ENCODE data around the gene MRPL17.

The MRPL17 gene

DNA sequence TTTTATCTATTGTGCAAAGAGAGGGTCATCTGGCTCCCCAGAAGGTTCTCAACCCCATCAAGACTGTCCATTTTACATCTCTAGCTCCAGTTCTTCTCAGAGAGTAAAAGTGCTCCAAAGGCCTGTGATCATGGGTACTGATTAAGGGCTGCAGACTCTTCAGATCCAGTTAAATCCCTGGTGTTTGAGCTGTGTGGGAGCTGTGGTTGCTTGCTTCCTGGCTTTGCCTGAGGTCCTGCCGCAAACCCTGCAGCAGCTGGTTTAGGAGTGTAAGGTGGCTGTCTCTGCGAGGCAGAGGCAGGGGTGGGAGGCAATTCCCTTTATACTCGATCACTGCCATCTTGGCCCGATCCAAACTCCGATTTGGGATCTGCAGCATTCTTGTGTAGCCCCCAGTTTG, 1.2 kb downstream of the MRPL17 start:
- no peak for DNase-seq

DNA sequence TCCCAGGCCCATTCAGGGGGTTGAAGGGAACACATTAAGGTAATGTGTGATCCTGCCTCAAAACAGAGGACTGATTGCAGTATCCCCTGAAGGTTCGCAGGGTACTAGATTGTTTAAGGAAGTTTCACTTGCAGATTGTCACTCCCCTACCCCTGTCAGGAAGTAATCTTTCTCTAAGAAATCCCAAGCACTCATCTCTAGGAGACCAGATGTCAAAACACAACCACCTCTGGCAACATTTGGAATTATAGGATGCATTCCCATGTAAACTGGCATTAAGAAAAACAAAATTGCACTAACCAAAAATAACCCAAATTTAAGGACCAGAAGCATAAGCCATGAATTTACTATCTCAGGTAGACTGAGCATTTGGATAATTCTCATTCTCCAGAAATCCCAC, 1.6 kb downstream of the MRPL17 start:
- DNase-seq: no peak

DNA sequence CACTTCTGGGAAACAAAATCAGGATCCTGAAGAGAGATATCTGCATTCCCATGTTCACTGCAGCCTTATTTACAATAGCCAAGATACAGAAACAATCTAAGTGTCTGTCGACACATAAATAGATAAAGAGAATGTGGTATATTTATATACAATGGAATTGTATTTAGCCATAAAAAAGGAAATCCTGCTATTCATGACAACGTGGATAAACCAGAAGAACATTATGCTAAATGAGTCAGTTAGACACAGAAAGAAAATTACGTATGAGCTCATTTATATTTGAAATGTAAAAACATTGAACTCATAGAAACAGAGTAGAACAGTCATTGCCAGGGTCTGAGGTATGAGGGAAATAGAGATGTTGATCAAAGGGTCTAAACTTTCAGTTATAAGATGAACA, 6.1 kb downstream of the MRPL17 start:
- no peak for DNase-seq

DNA sequence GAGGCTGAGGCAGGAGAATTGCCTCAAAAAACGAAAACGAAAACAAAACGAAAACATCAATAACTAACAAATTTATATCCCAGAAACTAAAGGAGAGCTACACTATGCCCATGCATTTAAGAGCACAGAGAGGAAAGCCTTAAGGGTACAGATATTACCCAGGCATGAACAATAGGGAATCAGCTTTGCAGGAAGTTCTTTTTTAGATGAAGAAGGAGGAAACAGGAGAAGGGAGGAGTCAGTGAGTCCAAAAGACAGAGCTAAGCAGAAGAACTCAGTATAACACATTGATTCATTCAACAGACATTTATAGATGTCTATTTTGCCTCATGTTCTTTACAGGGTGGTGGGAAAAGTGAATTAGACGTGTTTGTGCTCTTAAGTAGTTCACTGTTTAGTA, 8.3 kb downstream of the MRPL17 start:
- DNase-seq: no peak

DNA sequence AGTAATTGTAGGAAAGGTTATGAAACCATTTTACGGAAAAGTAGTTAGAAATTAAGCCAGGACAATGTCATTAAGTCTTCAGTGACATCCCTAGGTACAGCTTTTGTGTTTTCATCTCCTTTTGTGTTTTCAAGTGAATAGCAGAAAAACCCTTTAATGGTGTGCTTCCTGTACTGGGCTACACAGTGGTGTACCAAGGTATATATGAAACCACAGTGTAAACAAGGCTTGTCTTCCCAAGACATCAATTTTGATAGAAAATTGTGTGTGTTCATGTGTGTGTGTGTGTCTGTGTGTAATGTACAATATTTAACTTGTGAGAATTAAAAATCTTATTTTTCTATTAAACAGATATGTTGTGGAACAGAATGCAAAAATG, 8.9 kb downstream of the MRPL17 start:
- DNase-seq: no peak

DNA sequence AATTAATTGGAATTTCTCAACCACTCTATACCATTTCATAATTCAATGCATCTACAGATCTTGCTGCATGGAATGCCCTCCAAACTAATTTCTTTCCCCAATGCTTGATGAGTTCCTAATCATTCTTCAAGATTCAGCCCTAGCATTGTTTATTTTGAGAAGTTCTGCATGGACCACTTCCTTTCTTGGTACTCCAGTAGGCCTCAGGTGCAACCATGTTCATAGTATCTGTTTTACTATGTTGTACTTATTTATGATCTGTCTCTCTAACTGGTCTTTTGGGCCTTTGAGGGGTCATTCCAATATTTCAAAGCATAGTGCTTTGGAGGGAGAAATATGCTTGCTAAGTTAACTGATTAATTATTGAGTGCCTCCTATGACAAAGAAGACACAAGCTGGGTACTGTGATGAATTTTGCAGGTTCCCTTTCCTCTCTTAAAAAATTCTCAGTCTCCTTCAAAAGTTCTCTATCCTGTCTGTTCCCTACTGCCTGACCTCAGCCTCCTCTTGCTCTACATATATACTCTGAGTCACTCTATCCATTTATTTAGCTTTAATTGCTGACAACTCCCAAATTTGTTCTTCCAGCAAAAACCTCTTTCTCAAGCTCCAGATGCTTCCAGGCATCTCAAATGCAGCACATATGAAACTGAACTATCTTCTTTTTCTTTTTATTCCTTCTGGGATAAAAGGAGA, 9.5 kb downstream of the MRPL17 start:
- no peak for DNase-seq

DNA sequence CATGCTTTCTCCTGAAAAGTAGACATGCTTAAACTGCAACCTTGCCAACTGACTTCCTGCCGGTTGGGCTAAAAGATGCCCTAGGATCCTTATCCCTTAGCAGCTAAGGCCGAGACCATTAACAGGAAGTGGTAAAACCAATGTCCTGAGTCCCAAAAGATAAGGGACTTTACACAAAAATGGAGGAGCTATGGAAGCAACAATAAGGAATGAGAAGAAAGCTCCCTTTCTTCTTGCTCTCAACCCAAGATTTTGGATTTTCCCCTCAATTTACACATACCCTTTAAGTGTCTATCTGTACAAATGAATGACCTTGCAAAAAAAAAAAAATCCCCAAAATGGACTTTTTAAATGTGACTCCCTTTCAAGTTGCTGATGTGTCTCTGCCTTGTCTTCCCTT, 11.1 kb downstream of the MRPL17 start:
- no peak for DNase-seq

DNA sequence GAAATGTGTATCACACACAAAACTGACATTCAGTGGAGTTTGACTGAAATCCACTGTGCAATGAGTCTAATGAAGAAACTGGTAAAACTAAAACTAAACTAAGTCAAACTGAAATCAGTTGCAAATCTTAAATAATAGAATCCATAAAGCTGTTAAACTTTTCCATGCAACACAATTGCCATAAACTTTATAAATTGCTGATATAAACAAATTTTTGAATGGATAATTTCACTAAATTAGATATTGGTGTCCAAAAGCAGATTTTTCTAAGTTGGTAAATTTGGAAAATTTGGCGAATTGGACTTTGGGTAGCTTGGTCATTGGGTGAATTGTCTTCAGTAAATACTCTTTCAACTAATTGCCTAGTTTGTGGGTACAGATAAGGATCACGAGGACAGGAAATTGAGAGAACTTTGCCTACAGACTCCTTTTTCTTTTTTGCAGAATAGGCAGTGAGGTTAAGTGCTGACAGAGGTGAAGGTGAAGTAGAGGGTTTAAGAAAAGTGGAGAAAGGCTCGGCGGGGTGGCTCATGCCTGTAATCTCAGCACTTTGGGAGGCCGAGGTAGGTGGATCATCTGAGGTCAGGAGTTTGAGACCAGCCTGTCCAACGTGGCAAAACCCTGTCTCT, 12.8 kb downstream of the MRPL17 start:
- DNase-seq: no peak

DNA sequence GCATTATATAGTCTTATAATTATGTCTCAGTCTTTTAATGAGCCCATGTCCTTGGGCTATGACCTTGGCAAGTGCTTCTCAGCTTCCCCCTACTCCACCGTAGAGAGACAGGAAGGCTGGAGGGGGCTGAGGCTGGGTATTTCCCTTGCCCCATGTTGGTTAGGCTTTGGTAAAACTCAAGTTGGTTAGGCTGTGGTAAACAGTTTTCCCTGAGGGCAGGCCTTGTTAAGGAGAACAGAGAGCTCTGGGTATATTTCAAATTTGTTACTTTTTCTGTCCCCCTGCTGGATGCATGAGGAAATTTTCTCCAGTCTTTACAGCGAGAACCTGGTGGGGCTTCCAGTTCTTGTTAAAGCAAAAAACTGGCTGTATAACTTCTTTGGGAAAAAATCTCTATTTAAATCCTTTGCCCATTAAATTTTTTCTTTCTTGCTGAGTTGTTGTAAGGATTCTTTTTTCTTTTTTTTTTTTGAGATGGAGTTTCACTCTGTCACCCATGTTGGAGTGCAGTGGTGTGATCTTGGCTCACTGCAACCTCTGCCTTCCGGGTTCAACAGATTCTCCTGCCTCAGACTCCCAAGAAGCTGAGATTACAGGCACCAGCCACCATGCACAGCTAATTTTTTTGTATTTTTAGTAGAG, 15.3 kb downstream of the MRPL17 start:
- DNase-seq: no peak

DNA sequence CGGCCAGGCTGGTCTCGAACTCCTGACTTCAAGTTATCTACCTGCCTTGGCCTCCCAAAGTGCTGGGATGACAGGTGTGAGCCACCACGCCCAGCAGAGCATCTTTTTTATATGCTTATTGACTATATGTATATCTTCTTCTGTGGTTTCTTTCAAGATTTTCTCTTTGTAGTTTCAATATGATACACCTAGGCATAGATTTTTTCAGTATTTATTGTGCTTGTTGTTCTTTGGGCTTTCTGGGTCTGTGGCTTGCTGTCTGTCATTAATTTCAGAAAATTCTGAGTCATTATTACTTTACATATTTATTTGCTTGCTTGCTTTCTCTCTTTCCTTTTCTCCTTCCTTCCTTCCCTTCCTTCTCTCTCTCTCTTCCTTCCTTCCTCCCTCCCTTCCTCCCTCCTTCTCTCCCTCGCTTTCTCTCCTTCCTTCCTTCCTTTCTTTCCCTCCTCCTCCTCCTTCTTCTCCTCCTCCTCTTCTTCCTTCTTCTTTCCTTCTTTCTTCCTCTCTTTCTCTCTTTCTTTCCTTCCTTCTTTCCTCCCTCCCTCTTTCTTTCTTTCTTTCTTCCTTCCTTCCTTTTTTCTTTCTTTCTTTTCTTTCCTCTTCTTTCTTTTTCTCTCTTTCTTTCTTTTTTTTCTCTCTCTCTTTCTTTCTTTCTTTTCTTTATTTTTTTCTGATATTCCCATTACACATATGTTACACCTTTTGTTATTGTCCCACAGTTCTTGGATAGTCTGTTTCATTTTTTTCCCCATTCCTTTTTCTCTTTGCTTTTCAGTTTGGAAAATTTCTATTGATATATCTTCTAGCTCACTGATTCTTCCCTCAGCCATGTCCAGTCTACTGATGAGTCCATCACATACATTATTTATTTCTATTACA, 16.6 kb downstream of the MRPL17 start:
- DNase-seq: no peak

DNA sequence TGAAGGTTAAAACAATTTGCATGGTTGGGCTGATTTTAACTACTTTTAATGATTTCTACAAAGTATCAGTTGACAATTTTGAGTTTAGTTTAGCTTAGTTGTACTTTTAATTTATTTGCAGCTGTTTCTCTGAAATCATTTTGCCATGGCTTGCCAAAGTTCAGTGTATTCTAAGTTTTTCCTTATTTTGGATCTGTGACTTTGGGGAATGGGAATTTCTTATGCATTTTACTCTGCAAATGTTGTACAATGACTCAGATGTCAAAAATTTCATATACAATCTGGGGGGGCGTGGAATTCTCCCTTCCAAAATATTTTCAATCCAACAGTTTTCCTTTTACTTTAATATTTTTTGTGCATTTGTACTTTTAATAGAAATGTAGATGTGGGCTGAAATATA, 18.6 kb downstream of the MRPL17 start:
- DNase-seq: no peak

DNA sequence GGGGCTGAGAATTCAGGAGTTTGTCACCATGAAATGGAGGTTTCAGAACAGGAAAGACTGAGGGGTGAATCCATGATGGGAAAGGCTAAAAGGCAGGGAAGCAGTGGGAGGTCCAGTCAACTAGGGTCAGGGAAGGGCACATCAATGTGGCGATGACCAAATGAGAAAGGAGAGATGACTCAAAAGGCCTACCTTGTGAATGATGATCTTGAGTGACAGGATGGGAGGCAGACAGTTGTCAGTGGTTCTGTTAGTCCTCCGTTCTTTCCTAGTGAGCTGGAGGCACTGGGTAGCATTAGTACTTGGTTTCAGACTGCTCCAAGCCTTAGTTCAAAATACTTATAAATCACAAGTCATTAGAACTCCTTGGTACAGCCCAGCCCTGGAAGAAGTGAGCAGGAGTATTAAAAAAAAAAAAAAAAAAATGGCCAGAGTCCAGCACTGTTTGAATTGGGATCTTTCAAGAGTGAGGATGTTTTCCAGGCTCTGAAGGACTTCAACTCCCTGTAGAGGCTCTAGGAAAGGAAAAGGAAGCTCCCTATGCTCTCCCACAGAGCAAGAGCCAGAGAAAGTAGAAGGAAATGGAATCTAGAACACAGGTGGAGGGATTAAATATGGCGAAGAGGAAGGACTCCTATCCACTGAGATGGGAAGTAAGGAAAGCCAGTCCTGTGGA, 19.2 kb downstream of the MRPL17 start:
- no peak for DNase-seq

DNA sequence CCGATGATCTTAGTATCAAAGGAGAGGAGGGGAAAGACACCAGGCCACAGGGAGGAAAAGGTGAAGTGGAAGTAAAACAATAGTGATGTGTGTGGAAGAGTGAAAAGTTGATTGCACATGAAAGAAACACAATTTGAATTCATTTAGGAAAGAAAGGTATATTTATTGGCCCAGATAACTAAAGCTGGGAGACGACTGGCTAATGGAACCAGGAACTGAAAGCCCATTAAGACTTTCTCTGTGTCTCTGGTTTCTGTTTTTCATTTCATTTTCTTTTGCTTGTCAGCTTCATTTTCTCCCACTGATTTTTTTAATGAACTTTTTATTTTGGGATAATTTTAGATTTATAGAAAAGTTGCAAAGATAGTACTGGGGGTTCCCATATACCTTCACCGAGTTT, 22.4 kb downstream of the MRPL17 start:
- no peak for DNase-seq

DNA sequence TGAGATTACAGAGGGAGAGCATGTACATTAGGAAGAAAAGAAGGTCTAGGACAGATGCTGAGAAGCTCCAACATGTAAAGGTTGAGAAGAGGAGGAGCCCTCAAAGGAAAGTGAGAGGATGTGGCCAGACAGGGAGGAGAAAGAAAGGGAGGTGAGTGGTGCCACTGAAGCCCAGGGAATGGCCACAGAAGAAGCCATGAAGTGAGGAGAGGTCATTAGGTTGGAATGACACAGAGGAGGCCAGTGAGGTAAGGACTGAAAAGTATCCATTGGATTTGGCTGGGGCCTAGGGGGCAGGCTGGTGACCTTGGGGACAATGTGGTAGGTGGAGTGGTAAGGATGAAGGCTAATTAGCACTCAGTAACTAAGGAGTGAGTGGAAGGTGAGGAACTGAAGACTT, 24.5 kb downstream of the MRPL17 start:
- DNase-seq: no peak

DNA sequence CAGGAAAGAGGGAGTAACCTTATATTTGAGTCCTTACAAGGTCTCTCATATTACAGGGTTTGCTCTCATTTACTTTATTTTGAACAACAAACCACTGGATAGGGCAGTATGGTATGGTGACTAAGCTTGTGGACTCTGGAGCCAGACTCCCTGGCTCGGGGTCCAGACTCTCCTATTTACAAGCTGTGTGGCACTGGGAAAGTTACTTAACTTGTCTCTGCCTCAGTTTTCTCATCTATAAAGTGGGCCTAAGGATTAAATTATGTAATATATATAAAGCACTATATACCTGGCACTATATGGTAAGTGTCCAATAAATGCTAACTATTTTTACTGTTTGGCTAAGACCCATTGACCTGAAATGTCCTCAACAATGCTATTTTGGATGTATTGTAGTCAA, 25.8 kb downstream of the MRPL17 start:
- DNase-seq: no peak

DNA sequence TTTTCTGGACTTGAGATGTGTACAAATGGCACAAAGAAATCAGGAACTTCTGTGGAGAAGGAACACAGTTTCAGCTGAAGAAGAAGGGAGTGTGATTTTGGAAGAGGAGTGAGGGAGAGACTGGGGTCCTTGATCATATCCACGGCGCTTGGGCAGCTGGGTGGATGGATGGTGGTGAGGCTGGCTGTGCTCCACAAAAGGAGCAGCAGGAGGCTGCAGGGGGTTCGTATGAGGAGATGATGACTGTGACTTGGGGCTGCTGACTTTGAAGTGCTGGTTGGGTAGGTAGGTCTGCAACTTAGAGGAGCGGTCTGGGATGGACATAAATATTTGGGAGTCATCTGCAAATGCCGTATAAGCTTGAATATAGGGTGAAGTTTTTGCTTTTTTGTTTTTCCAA, 26.2 kb downstream of the MRPL17 start:
- DNase-seq: no peak

DNA sequence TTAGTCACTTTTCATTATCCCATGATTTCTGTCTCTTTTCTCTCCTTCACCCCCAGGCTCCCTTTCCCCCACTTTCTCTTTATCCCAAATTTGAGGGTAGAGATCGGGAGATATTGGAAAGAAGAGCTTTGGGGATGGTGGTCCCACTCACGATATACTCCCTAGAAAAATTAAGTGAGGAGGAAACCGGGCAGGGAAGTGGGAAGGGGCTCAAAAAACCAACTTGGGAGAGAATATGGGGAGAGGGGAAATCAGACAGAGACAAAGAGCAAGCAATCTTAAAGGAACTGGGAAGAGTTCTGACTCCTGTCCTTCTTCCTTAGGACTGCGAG, 26.6 kb downstream of the MRPL17 start:
- no peak for DNase-seq

DNA sequence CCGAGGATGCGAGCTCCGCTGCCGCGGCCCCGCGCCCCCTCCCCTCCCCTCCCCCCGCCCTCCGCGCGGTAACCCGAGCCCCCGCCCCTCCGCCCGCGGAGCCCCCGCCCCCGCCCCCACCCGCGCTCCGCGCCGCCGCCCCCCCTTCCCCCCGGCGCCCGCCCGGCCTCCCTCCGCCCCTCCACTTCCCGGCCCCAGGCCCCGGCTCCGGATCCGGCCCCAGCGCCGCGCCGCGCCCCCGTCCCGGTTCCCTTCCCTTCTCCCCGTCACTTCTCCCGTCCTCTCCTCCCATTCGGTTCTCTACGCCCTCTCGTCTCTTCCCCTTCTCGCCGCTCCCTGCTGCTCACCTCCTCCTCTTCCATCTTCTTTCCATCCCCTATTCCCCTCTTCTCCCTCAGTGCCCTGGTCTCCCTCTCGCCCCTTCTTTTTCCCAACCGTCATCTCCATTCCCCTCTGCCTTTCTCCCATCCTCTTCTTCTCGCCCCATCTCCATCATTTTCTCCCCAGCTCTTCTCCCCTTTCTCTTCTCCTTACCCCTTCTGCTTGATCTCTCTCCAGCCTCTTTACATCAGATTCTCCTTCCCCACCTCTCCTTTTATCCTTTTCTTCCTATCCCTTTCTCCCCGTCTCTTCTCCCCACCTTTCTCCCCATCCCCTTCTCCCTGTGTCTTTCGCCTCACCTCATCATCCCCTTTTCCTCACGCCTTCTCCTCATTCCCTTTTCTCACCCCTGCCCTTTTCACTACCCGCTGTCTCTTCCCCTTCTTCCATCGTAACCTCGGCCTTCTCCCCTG, 27.2 kb downstream of the MRPL17 start, which contains the start of gene DCHS1:
DCHS1 (minus strand) TSS at position 20 of the 794 bp plus-strand sequence. CDS start 14,196 bp downstream, outside the sequence.
- peak in 1 of 4 experiments; percentile 46 for DNase-seq

DNA sequence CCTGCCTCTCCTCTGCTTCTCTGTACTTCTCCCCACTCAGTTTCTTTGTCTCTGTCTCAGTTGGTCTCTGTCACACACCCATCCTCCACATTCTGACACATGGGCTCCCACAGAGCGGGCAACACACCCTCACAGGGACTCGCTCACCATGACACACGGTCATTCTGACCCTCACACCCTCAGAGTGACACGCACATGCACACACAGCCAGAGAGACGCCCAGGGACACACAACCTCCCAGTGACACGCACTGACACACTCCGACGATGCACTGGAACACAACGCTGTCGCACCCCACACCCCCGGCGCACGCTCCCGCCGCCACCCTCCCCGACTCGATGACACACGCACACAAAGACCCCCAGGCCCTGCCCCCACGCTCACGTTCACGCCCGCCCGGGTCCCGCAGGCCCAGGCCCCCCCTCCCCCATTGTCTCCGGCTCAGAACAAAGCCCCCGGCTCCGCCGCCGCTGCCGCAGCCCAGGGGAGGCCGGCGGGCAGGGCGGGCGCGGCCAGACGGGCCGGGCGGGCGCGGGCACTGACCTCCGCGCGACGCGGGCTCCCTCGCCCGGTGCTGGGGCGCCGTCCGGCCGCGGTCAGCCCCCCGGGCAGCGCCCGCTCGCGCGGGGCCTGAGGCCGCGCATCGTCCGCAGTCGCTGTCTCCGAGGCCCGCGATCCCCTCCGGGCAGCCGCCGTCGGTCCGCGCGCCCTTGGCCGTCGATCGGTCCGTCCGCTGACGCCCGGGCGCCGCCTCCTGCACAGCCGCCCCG, 27.9 kb downstream of the MRPL17 start:
- peak in 1 of 4 experiments; percentile 18 for DNase-seq

DNA sequence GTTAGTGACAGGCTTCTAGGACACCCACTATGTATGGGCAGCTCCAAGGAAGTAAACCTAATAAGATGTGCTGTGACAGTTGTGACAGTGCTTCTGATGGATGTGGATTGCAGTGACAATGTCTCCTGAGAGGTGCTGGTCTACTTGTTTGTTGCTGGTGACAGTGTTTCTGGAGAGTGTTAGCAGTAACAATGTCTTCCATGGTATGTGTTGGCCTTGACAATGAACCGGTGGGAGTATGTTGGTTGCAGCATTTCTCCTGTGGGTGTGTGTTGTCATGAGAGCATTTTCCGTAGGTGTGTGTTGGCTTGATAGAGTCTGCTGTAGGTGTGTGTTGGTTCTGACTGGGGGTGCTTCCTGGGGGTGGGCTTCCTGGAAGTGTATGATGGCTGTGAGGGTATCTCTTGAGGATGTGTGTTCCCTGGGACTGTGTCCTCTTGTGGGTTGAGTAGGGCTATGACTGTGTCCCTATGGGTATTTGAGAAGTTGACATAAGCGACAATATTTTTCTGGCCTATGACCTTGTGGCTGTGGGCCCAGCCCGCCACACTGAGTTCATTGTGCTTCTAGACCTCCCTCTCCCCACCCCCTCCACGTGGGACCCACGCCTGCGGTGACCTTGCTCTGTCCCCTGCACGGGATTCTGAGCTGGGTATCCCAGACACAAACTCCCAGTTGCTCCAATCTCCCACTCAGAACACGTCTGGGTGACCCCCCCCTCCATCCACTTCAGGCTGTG, 28.7 kb downstream of the MRPL17 start:
- DNase-seq: no peak

DNA sequence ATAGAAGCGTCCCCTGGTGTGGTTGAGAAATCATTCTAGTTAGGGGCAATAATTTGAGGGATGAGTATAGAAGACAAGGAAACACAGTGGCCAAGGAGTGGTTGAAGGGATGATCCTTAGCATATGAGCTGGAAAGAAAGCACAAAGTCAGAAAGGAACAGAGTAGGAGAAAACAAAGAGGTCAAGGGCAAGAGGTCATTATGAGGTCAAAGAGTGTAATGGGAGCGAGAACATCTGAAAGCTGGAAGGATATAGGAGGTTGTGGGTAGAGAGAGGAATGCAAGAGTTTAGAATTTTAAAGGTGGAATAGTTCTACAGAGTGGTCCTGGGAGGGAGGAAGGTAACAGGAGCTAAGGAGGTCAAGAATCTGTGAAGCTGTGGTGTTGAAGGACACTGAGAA, 29.5 kb downstream of the MRPL17 start:
- DNase-seq: no peak

Data from activated naive CD4-positive, alpha-beta T cell (primary cell).